Activated B cell treated with CpG ODN at 0.5 μM for 24 hours (primary cell): ENCODE data around the gene LIN7A. TPM values are rescaled to one million over a fixed set of nuclear protein-coding genes. Genes with fewer than 3 reads are reported as not detected.

ENCODE experiments used
- ATAC-seq: fragments of 200-7000 bp; cut with Tn5 transposase; one replicate; pipeline ENCODE4 v1.10.0; 2021; ENCODE audit warnings: low read depth, mild to moderate bottlenecking, moderate library complexity
- CTCF ChIA-PET: fragments of 350-600 bp; sonication (Branson Sonifier 250); formaldehyde crosslinking; loops from one replicate; lab custom pipeline; 2021; ENCODE audit warnings: antibody characterized with exemption; lab: Charles Lee
- POLR2A ChIA-PET: fragments of 350-600 bp; sonication (Branson Sonifier 250); formaldehyde crosslinking; loops from one replicate; lab custom pipeline; 2021; ENCODE audit warnings: antibody characterized with exemption; lab: Charles Lee
- DNase-seq: peaks from one replicate; pipeline ENCODE4 v3.0.0; 2022
- H3K27ac Mint-ChIP-seq: one replicate; pipeline ENCODE4 v1.8.0; 2020; ENCODE audit warnings: mixed read lengths
- H3K27me3 Mint-ChIP-seq: one replicate; pipeline ENCODE4 v1.8.0; 2021; ENCODE audit warnings: mixed read lengths
- H3K36me3 Mint-ChIP-seq: one replicate; pipeline ENCODE4 v1.8.0; 2021; ENCODE audit warnings: low read depth, mixed read lengths
- H3K4me1 Mint-ChIP-seq: one replicate; pipeline ENCODE4 v1.8.0; 2021; ENCODE audit warnings: mixed read lengths
- H3K4me3 Mint-ChIP-seq: one replicate; pipeline ENCODE4 v1.8.0; 2020; ENCODE audit warnings: mild to moderate bottlenecking, mixed read lengths
- H3K9me3 Mint-ChIP-seq: one replicate; pipeline ENCODE4 v1.8.0; 2020; ENCODE audit warnings: mixed read lengths
- CTCF ChIP-seq: fragments of 200-600 bp; IDR thresholded peaks from one replicate; pipeline ENCODE4 v1.8.0; 2022; ENCODE audit warnings: antibody characterized with exemption, mild to moderate bottlenecking
- intact Hi-C: fragments of 100-400 bp; cut with micrococcal nuclease; formaldehyde crosslinking; loops from one replicate; pipeline ENCODE4 v1.15.1; 2024
- total RNA-seq: library from RNA; stranded (reverse); gene quantifications from 2 replicates; pipeline ENCODE4 v1.2.3, GENCODE V29; 2022

Gene LIN7A
- total RNA-seq, 1 donor from 2014 or later = not detected

GRCh38 chr12:80925237-80925636 is 12.5 kb downstream of the LIN7A start:
- intact Hi-C loops = no loop called here
- ATAC-seq = no peak
- Mint-ChIP-seq H3K4me1 (no peaks in the 10 kb centered on the region), H3K36me3 (no peaks in the 10 kb centered on the region), H3K4me3 (no peak overlapping the region), H3K27ac (no peak overlapping the region), H3K9me3 (no peaks in the 10 kb centered on the region), H3K27me3 (no peaks in the 10 kb centered on the region)
- ChIA-PET CTCF (no interaction called here), POLR2A (no interaction called here)
- no peak for TF ChIP-seq CTCF
- DNase-seq = no peak

- Mint-ChIP-seq H3K27me3 (no peaks in the 10 kb centered on the region), H3K4me1 (no peaks in the 10 kb centered on the region), H3K4me3 (no peak overlapping the region), H3K9me3 (no peaks in the 10 kb centered on the region), H3K27ac (no peak overlapping the region), H3K36me3 (no peaks in the 10 kb centered on the region)
- ChIA-PET POLR2A (no interaction called here), CTCF (no interaction called here)
- intact Hi-C loops = no loop called here
- ATAC-seq = no peak
- no peak for DNase-seq
- TF ChIP-seq CTCF = no peak
Observed at GRCh38 chr12:80924437-80924836, 13.3 kb downstream of the LIN7A start.

GRCh38 chr12:80920006-80920405 is 17.7 kb downstream of the LIN7A start:
- intact Hi-C loops = no loop called here
- H3K9me3 Mint-ChIP-seq = peaks cover 4% of the 10 kb centered on the region
- TF ChIP-seq CTCF = no peak
- no peaks in the 10 kb centered on the region for H3K4me1 Mint-ChIP-seq
- ChIA-PET CTCF (no interaction called here), POLR2A (no interaction called here)
- DNase-seq (no peak), ATAC-seq (no peak)
- H3K36me3 Mint-ChIP-seq = no peaks in the 10 kb centered on the region
- no peaks in the 10 kb centered on the region for H3K27me3 Mint-ChIP-seq
- no peak overlapping the region for H3K4me3 Mint-ChIP-seq
- no peak overlapping the region for H3K27ac Mint-ChIP-seq

GRCh38 chr12:80917651-80918050 is 20.1 kb downstream of the LIN7A start:
- no peak overlapping the region for H3K27ac Mint-ChIP-seq

More at GRCh38 chr12:80917651-80918050, 20.1 kb downstream of the LIN7A start:
- peaks cover 4% of the 10 kb centered on the region for H3K9me3 Mint-ChIP-seq
- ATAC-seq (no peak), DNase-seq (no peak)
- intact Hi-C loops = no loop called here
- H3K27me3 Mint-ChIP-seq = no peaks in the 10 kb centered on the region
- H3K4me3 Mint-ChIP-seq = no peak overlapping the region
- H3K4me1 Mint-ChIP-seq = no peaks in the 10 kb centered on the region
- CTCF ChIA-PET = no interaction called here
- POLR2A ChIA-PET = no interaction called here
- TF ChIP-seq CTCF = no peak
- no peaks in the 10 kb centered on the region for H3K36me3 Mint-ChIP-seq
